Caco-2 (cell line): ENCODE results near the gene CYP2S1. TPM values are rescaled to one million over a fixed set of nuclear protein-coding genes. Genes with fewer than 3 reads are reported as not detected.

ENCODE experiments used
- BruUV-seq: library from RNA; stranded (reverse); fragments of 400-500 nt; replicated peaks from 2 replicates; lab custom pipeline; 2021; lab: Mats Ljungman, UMichigan
- CTCF ChIA-PET: fragments of 300-600 bp; sonication (Branson Sonifier 250); formaldehyde crosslinking; loops from one replicate; lab custom pipeline; 2022; ENCODE audit warnings: antibody characterized with exemption; lab: Charles Lee
- POLR2A ChIA-PET: fragments of 300-600 bp; sonication (Branson Sonifier 250); formaldehyde crosslinking; loops from one replicate; lab custom pipeline; 2022; ENCODE audit warnings: antibody characterized with exemption; lab: Charles Lee
- DNase-seq, 2 experiments: peaks; one replicate each; pipeline versions ENCODE4 v3.0.0 to v3.0.0-alpha.2; 2020 to 2022
- H3K27me3 ChIP-seq: replicated peaks from 2 replicates; pipeline ENCODE4 v1.6.0; 2011; ENCODE audit warnings: low read length; ENCODE audit not compliant: control insufficient read depth, insufficient read depth
- H3K36me3 ChIP-seq: 2 replicates; pipeline ENCODE4 v1.5.1; 2011; ENCODE audit warnings: low read length; ENCODE audit not compliant: control insufficient read depth, insufficient read depth
- H3K4me1 ChIP-seq: fragments of 250-450 bp; sonication (Bioruptor Pico); 2 replicates; pipeline ENCODE4 v1.5.1; 2020; ENCODE audit warnings: mild to moderate bottlenecking
- H3K4me3 ChIP-seq: 2 replicates; pipeline ENCODE4 v1.5.1; 2011; ENCODE audit warnings: low read depth, mild to moderate bottlenecking, control low read depth, low read length
- H3K9me3 ChIP-seq: fragments of 250-450 bp; sonication (Bioruptor Pico); 2 replicates; pipeline ENCODE4 v1.5.1; 2020; ENCODE audit warnings: mild to moderate bottlenecking, moderate library complexity
- H3K27ac Mint-ChIP-seq: one replicate; pipeline ENCODE4 v1.8.0; 2022; ENCODE audit warnings: mixed read lengths; ENCODE audit not compliant: unreplicated experiment
- H3K27me3 Mint-ChIP-seq: one replicate; pipeline ENCODE4 v1.8.0; 2022; ENCODE audit warnings: mixed read lengths; ENCODE audit not compliant: insufficient read depth, unreplicated experiment
- H3K36me3 Mint-ChIP-seq: one replicate; pipeline ENCODE4 v1.8.0; 2022; ENCODE audit warnings: mild to moderate bottlenecking, mixed read lengths; ENCODE audit not compliant: insufficient read depth, unreplicated experiment
- H3K4me1 Mint-ChIP-seq: one replicate; pipeline ENCODE4 v1.8.0; 2022; ENCODE audit warnings: low read depth, mixed read lengths; ENCODE audit not compliant: unreplicated experiment
- H3K4me3 Mint-ChIP-seq: one replicate; pipeline ENCODE4 v1.8.0; 2022; ENCODE audit warnings: mild to moderate bottlenecking, moderate library complexity, mixed read lengths; ENCODE audit not compliant: unreplicated experiment
- H3K9me3 Mint-ChIP-seq: one replicate; pipeline ENCODE4 v1.8.0; 2022; ENCODE audit warnings: mixed read lengths; ENCODE audit not compliant: unreplicated experiment
- CTCF ChIP-seq, 2 experiments: fragments of 200-600 bp in 1 of 2; IDR thresholded peaks; 1 replicate in 1 of 2; 2 replicates in 1 of 2; pipeline versions ENCODE4 v1.5.1 to v1.8.0; 2011 to 2022; ENCODE audit warnings: antibody characterized with exemption in 1 of 2, control low read depth in 1 of 2, inconsistent platforms in 1 of 2, low read depth in 1 of 2, low read length in 1 of 2, mild to moderate bottlenecking in 1 of 2, moderate library complexity in 1 of 2; ENCODE audit not compliant: insufficient read depth in 1 of 2, severe bottlenecking in 1 of 2, unreplicated experiment in 1 of 2
- intact Hi-C: fragments of 100-400 bp; cut with micrococcal nuclease; formaldehyde crosslinking; loops from one replicate; pipeline ENCODE4 v1.10.0; 2022; ENCODE audit not compliant: unreplicated experiment
- total RNA-seq: library from RNA; stranded (reverse); gene quantifications from 2 replicates; pipeline ENCODE4 v1.2.3, GENCODE V29; 2022

CYP2S1 gene
- total RNA-seq, 1 experiment from 2014 or later: 56.0 TPM

GRCh38 chr19:41239363-41239762 is 46.3 kb downstream of the CYP2S1 start:
- H3K9me3 ChIP-seq: no peaks in the 10 kb centered on the region
- H3K4me1 Mint-ChIP-seq: no peaks in the 10 kb centered on the region
- POLR2A ChIA-PET: no interaction called here
- no peak overlapping the region for H3K4me3 ChIP-seq
- DNase-seq: no peak
- H3K27me3 ChIP-seq: no peaks in the 10 kb centered on the region
- BruUV-seq: no TSS peak
- CTCF ChIA-PET: no interaction called here
- no peak overlapping the region for H3K4me3 Mint-ChIP-seq
- no peaks in the 10 kb centered on the region for H3K9me3 Mint-ChIP-seq
- H3K4me1 ChIP-seq: no peaks in the 10 kb centered on the region
- H3K36me3 Mint-ChIP-seq: no peaks in the 10 kb centered on the region
- no peaks in the 10 kb centered on the region for H3K27me3 Mint-ChIP-seq
- no peaks in the 10 kb centered on the region for H3K36me3 ChIP-seq
- no peak overlapping the region for H3K27ac Mint-ChIP-seq
- no peak for TF ChIP-seq CTCF (IDR thresholded peaks at IDR 0.05; ENCODE audit: insufficient read depth in 1 of 2, low read depth in 1 of 2, low read length in 1 of 2, severe bottlenecking in 1 of 2, unreplicated experiment in 1 of 2)
- intact Hi-C loops: no loop called here

GRCh38 chr19:41239961-41240574 is 47.0 kb downstream of the CYP2S1 start:
- DNase-seq: no peak
- no peak for TF ChIP-seq CTCF (IDR thresholded peaks at IDR 0.05; ENCODE audit: insufficient read depth in 1 of 2, low read depth in 1 of 2, low read length in 1 of 2, severe bottlenecking in 1 of 2, unreplicated experiment in 1 of 2)
- Histone ChIP-seq H3K4me3 (no peak overlapping the region), H3K9me3 (no peaks in the 10 kb centered on the region), H3K27me3 (no peaks in the 10 kb centered on the region), H3K4me1 (no peaks in the 10 kb centered on the region), H3K36me3 (no peaks in the 10 kb centered on the region)
- ChIA-PET CTCF (no interaction called here), POLR2A (no interaction called here)
- Mint-ChIP-seq H3K27me3 (no peaks in the 10 kb centered on the region), H3K4me3 (no peak overlapping the region), H3K9me3 (no peaks in the 10 kb centered on the region), H3K27ac (no peak overlapping the region), H3K4me1 (no peaks in the 10 kb centered on the region), H3K36me3 (no peaks in the 10 kb centered on the region)
- intact Hi-C loops: no loop called here
- no TSS peak for BruUV-seq

- POLR2A ChIA-PET: interaction anchor here (0.7 kb wide), 1 partner anchor 32 kb away, joined by 4 read pairs; no protein-coding TSS in a partner anchor
Measured at GRCh38 chr19:41241859-41242258, 48.8 kb downstream of the CYP2S1 start.

More at GRCh38 chr19:41241859-41242258, 48.8 kb downstream of the CYP2S1 start:
- TF ChIP-seq CTCF (IDR thresholded peaks at IDR 0.05; ENCODE audit: insufficient read depth in 1 of 2, low read depth in 1 of 2, low read length in 1 of 2, severe bottlenecking in 1 of 2, unreplicated experiment in 1 of 2): no peak
- Histone ChIP-seq H3K4me1 (no peaks in the 10 kb centered on the region), H3K36me3 (no peaks in the 10 kb centered on the region), H3K9me3 (no peaks in the 10 kb centered on the region), H3K4me3 (no peak overlapping the region), H3K27me3 (no peaks in the 10 kb centered on the region)
- DNase-seq: no peak
- no peak overlapping the region for H3K27ac Mint-ChIP-seq
- no peaks in the 10 kb centered on the region for H3K27me3 Mint-ChIP-seq
- CTCF ChIA-PET: no interaction called here
- intact Hi-C loops: no loop called here
- no peak overlapping the region for H3K4me3 Mint-ChIP-seq
- no peaks in the 10 kb centered on the region for H3K9me3 Mint-ChIP-seq
- no TSS peak for BruUV-seq
- no peaks in the 10 kb centered on the region for H3K4me1 Mint-ChIP-seq
- H3K36me3 Mint-ChIP-seq: no peaks in the 10 kb centered on the region
